Thyroid gland (tissue), 4 donors: ENCODE measurements around the gene CBR3. TPM values are rescaled to one million over a fixed set of nuclear protein-coding genes. Genes with fewer than 3 reads are reported as not detected.

Experiments used
- DNase-seq, 2 donors: peaks; one replicate each; pipeline ENCODE4 v3.0.0-alpha.2; 2019
- H3K27ac ChIP-seq, 3 donors: fragments of 200-600 bp; sonication (generic); 1 replicate in 2 of 3; 2 replicates in 1 of 3; pipeline ENCODE4 v1.5.1; 2016 to 2019; ENCODE audit warnings: mild to moderate bottlenecking in 1 of 3, moderate library complexity in 1 of 3
- H3K27me3 ChIP-seq: fragments of 200-600 bp; sonication (generic); one replicate; pipeline ENCODE4 v1.5.1; 2019
- H3K36me3 ChIP-seq, 2 donors: fragments of 200-600 bp; sonication (generic); one replicate each; pipeline ENCODE4 v1.5.1; 2016 to 2019
- H3K4me1 ChIP-seq, 2 donors: fragments of 200-600 bp; sonication (generic); one replicate each; pipeline ENCODE4 v1.5.1; 2017 to 2019
- H3K4me3 ChIP-seq, 3 donors: fragments of 200-600 bp; sonication (generic); replicated peaks in 1 of 3; 1 replicate in 2 of 3; 2 replicates in 1 of 3; pipeline ENCODE4 v1.5.1; 2016; ENCODE audit warnings: mild to moderate bottlenecking in 1 of 3
- H3K9me3 ChIP-seq: fragments of 200-600 bp; sonication (generic); one replicate; pipeline ENCODE4 v1.5.1; 2017
- CTCF ChIP-seq, 6 experiments: fragments of 200-600 bp in 3 of 6; fragments of 450-650 bp in 3 of 6; sonication (generic) in 3 of 6; IDR thresholded peaks; one replicate each; pipeline ENCODE4 v1.5.1; 2016 to 2019; ENCODE audit warnings: antibody characterized with exemption in 6 of 6, mild to moderate bottlenecking in 2 of 6, inconsistent platforms in 1 of 6, moderate library complexity in 1 of 6
- POLR2A ChIP-seq, 2 donors: fragments of 450-650 bp; IDR thresholded peaks; one replicate each; pipeline ENCODE4 v1.6.1; 2017; ENCODE audit warnings: antibody characterized with exemption in 2 of 2, mild to moderate bottlenecking in 2 of 2, moderate library complexity in 1 of 2
- WGBS, 2 donors: methylation state at CpG; one replicate each; pipeline ENCODE4 v1.1.5; 2017; 5-methylcytosine and 5-hydroxymethylcytosine counted together
- intact Hi-C: fragments of 100-400 bp; cut with DNase I; formaldehyde crosslinking; loops from one replicate; pipeline ENCODE4 v1.15.1; 2023
- total RNA-seq, 4 donors: library from RNA; depleted of rRNA; stranded (reverse); fragments of >200 nt; gene quantifications; one replicate each; pipeline ENCODE4 v1.2.3, GENCODE V29; 2016

Gene CBR3
- total RNA-seq, 4 donors from 2014 or later = 5.0 to 23.6 (median 6.5) TPM

DNA sequence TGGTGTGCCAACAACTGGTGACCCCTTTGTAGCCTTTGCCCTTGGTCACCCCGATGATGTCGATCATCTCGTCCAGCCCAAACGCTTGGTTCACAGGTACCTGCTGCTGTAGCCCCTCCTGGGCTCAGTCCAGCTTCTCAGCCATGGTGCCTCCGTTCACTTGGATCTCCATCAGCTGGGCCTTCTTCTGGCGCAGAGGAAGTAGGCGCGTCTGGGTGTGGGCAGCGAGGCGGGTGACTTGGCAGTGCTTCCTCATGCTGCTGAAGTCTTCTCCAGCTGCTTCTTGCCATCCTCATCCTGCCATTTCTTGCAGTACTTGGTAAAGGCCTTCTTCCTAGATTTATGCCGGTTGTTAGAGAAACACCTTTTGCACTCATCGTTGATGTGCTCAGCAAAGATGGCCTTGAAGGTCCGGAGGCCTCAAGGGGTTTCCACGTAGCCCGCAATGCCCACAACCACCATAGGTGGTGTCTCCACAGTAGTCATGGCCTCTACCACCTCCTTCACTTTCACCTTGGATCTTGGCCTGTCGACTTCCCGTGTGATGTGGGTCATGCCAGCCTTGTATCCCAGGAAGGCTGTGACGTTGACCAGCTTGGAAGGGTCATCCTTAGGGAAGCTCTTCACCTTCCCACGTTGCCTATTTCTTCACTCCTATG lies 34.7 kb downstream of the CBR3 start:
- no peak overlapping the region for H3K27ac ChIP-seq
- H3K4me1 ChIP-seq = peaks cover 0 to 10% of the 10 kb centered on the region in 2 donors
- H3K4me3 ChIP-seq = no peak overlapping the region
- DNase-seq = no peak
- H3K9me3 ChIP-seq = no peaks in the 10 kb centered on the region
- no peaks in the 10 kb centered on the region for H3K27me3 ChIP-seq
- 89 to 96% methylated on average over 16 to 19 of the region's 19 CpGs for WGBS, 2 donors
- no peaks in the 10 kb centered on the region for H3K36me3 ChIP-seq
- intact Hi-C loops = no loop called here
- TF ChIP-seq POLR2A (IDR thresholded peaks at IDR 0.05) (no peak), CTCF (IDR thresholded peaks at IDR 0.05) (no peak)

GRCh38 chr21:36170823-36171222 lies 35.9 kb downstream of the CBR3 start:
- no peaks in the 10 kb centered on the region for H3K36me3 ChIP-seq
- no peak overlapping the region for H3K27ac ChIP-seq
- intact Hi-C loops = no loop called here
- 97 to 99% methylated on average over 6 of the region's 6 CpGs for WGBS, 2 donors
- H3K4me3 ChIP-seq = no peak overlapping the region
- peaks cover 0 to 9% of the 10 kb centered on the region in 2 donors for H3K4me1 ChIP-seq
- no peaks in the 10 kb centered on the region for H3K27me3 ChIP-seq
- DNase-seq = no peak
- no peak for TF ChIP-seq CTCF (IDR thresholded peaks at IDR 0.05)
- no peak for TF ChIP-seq POLR2A (IDR thresholded peaks at IDR 0.05)
- no peaks in the 10 kb centered on the region for H3K9me3 ChIP-seq

- intact Hi-C loops = no loop called here
- 84 to 87% methylated on average over 5 of the region's 5 CpGs for WGBS, 2 donors
- Histone ChIP-seq H3K9me3 (no peaks in the 10 kb centered on the region), H3K27ac (no peak overlapping the region), H3K27me3 (no peaks in the 10 kb centered on the region), H3K4me3 (no peak overlapping the region), H3K4me1 (peaks cover 2 to 13% of the 10 kb centered on the region in 2 donors), H3K36me3 (no peaks in the 10 kb centered on the region)
- DNase-seq = no peak
- TF ChIP-seq POLR2A (IDR thresholded peaks at IDR 0.05) = no peak
- no peak for TF ChIP-seq CTCF (IDR thresholded peaks at IDR 0.05)
Observed at GRCh38 chr21:36171336-36171735, 36.5 kb downstream of the CBR3 start.

DNA sequence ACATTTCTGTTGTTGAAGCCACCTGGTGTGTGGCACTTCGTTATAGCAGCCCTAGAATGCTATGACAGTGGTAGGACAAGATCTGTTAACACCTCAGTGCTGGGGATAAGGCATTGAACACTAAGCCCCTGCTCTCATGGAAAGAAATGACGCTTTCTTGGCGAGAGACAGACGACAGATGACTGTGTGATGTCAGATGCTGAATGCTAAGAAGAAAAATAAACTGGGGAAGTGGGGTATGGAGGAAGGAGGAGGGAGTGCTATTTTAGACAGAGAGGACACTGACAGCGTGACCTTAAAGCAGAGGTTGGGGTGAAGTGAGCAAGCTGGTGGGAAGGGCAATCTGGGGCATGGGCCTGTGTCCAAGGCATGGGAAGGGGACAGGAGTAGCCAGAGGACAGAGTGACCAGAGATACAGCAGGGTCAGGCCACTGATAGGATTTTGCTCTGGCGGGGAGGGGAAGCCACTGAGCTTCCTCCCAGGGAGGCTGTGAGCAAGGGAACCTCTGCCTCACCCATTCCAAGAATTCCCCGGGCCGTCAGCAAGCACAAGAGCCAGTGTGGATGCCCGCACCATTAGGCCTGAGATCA lies 37.0 kb downstream of the CBR3 start:
- Histone ChIP-seq H3K27ac (no peak overlapping the region), H3K4me1 (peaks cover 7 to 18% of the 10 kb centered on the region in 2 donors), H3K4me3 (no peak overlapping the region), H3K9me3 (no peaks in the 10 kb centered on the region), H3K36me3 (no peaks in the 10 kb centered on the region), H3K27me3 (no peaks in the 10 kb centered on the region)
- intact Hi-C loops = no loop called here
- 66 to 88% methylated on average over 8 to 9 of the region's 9 CpGs for WGBS, 2 donors
- TF ChIP-seq CTCF (IDR thresholded peaks at IDR 0.05) (no peak), POLR2A (IDR thresholded peaks at IDR 0.05) (no peak)
- DNase-seq = no peak

DNA sequence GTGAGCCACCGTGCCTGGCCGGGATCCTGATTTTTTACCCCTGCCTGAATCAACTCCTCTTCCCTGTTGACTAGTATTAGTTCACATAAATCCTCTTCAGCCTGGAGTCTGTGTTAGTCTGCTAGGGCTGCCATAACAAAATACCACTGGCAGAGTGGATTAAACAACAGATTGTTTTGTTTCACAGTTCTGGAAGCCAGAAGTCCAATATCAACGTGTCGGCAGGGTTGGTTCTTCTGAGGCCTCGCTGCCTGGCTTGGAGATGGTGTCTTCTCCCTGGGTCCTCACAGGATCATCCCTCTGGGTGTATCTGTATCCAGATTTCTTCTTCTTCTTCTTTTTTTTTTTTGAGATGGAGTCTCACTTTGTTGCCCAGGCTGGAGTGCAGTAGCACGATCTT lies 39.9 kb downstream of the CBR3 start:
- intact Hi-C loops = no loop called here
- Histone ChIP-seq H3K4me1 (peaks cover 9 to 19% of the 10 kb centered on the region in 2 donors), H3K4me3 (no peak overlapping the region), H3K27ac (no peak overlapping the region), H3K27me3 (no peaks in the 10 kb centered on the region), H3K9me3 (no peaks in the 10 kb centered on the region), H3K36me3 (no peaks in the 10 kb centered on the region)
- WGBS, 2 donors = 93 to 94% methylated on average over 6 of the region's 6 CpGs
- DNase-seq = no peak
- TF ChIP-seq POLR2A (IDR thresholded peaks at IDR 0.05) (no peak), CTCF (IDR thresholded peaks at IDR 0.05) (no peak)
